ENCODE data around the gene CCDC83.

DNA sequence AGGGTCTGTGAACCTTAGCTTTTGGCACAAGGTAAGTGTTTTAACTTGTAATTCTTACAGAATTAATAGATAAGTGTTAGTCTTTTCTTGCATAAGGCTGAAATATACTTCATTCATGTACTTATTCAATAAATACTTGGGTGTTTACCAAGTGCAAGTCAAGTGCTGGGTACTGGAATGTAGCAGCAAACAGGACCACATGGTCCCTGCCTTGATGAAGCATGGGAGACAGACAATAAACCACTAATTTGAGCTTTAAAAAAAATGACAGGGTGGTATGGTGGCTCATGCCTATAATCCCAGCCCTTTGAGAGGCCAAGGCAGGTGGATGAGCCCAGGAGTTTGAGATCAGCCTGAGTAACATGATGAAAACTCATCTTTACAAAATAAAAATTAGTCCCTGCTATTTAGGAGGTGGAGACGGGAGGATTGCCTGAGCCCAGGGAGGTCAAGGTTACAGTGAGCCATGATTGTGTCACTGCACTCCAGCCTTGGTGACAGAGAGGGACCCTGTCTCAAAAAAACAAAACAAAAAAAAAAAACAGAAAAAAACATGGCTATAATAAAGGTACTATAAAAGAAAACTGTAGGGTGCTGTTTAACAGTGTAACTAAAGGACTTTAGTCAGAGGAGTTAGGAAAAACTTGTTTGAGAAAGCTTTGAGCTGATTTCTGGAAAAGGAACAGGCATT lies 11.1 kb downstream of the CCDC83 start:
- no peak for TF ChIP-seq CTCF (tag by site-specific recombination; IDR thresholded peaks at IDR 0.05)
- TF ChIP-seq, protein P1, sequence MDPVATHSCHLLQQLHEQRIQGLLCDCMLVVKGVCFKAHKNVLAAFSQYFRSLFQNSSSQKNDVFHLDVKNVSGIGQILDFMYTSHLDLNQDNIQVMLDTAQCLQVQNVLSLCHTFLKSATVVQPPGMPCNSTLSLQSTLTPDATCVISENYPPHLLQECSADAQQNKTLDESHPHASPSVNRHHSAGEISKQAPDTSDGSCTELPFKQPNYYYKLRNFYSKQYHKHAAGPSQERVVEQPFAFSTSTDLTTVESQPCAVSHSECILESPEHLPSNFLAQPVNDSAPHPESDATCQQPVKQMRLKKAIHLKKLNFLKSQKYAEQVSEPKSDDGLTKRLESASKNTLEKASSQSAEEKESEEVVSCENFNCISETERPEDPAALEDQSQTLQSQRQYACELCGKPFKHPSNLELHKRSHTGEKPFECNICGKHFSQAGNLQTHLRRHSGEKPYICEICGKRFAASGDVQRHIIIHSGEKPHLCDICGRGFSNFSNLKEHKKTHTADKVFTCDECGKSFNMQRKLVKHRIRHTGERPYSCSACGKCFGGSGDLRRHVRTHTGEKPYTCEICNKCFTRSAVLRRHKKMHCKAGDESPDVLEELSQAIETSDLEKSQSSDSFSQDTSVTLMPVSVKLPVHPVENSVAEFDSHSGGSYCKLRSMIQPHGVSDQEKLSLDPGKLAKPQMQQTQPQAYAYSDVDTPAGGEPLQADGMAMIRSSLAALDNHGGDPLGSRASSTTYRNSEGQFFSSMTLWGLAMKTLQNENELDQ (tag by site-specific recombination; IDR thresholded peaks at IDR 0.05; ENCODE audit: low read depth): no peak
- no peak for TF ChIP-seq ZNF10 (tag by site-specific recombination; IDR thresholded peaks at IDR 0.05)
- no peak for TF ChIP-seq ZNF174 (tag by site-specific recombination; IDR thresholded peaks at IDR 0.05)
- no peak for TF ChIP-seq ZNF670 (tag by site-specific recombination; IDR thresholded peaks at IDR 0.05; ENCODE audit: low read depth)
- TF ChIP-seq ZNF394 (tag by site-specific recombination; IDR thresholded peaks at IDR 0.05; ENCODE audit: borderline replicate concordance): no peak
- no peak for TF ChIP-seq REST (tag by site-specific recombination; IDR thresholded peaks at IDR 0.05)

Data from HEK293 (cell line).